Ishikawa (cell line): ENCODE results near the gene AP1AR.
"Not testable (repeated sequence)": the region's sequence is repeated elsewhere in the genome, so short reads cannot be mapped to it uniquely, and the experiment has no call there.

Source experiments
- CEBPB ChIP-seq: IDR thresholded peaks from 2 replicates; pipeline ENCODE4 v1.6.1; 2012
- EGR1 ChIP-seq: IDR thresholded peaks from 2 replicates; pipeline ENCODE4 v1.6.1; 2012
- EP300 ChIP-seq: IDR thresholded peaks from 2 replicates; pipeline ENCODE4 v1.6.1; 2012; ENCODE audit warnings: borderline replicate concordance
- NFIC ChIP-seq: IDR thresholded peaks from 2 replicates; pipeline ENCODE4 v1.6.1; 2012
- RAD21 ChIP-seq: IDR thresholded peaks from 2 replicates; pipeline ENCODE4 v1.6.1; 2012; ENCODE audit warnings: low read depth
- TAF1 ChIP-seq: IDR thresholded peaks from 2 replicates; pipeline ENCODE4 v1.6.1; 2012; ENCODE audit warnings: low read depth, mild to moderate bottlenecking
- TEAD4 ChIP-seq: IDR thresholded peaks from 2 replicates; pipeline ENCODE4 v1.6.1; 2012
- YY1 ChIP-seq: IDR thresholded peaks from 2 replicates; pipeline ENCODE4 v1.6.1; 2012; ENCODE audit warnings: low read depth
- ZBTB7A ChIP-seq: IDR thresholded peaks from 2 replicates; pipeline ENCODE4 v1.6.1; 2012; ENCODE audit warnings: low read depth
- TF ChIP-seq, protein P1 (sequence below): IDR thresholded peaks from 2 replicates; pipeline ENCODE4 v1.6.1; 2012
- TF ChIP-seq, protein P2 (sequence below): IDR thresholded peaks from 2 replicates; pipeline ENCODE4 v1.6.1; 2012; ENCODE audit warnings: low read depth, mild to moderate bottlenecking

DNA sequence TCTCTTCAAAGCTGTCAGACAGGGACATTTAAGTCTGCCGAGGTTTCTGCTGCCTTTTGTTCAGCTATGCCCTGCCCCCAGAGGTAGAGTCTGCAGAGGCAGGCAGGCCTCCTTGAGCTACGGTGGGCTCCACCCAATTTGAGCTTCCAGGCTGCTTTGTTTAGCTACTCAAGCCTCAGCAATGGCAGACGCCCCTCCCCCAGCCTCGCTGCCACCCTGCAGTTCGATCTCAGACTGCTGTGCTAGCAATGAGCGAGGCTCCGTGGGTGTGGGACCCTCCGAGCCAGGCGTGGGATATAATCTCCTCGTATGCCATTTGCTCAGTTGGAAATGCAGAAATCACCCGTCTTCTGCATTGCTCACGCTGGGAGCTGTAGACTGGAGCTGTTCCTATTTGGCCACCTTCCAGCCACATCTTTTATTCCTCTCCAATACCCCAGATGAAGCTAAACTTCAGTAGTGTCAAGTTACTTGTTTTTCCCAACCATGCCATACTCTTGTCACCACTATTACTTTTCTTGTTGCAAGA, 77.7 kb downstream of the AP1AR start:
- TF ChIP-seq YY1 (0 out of 2 replicates have a peak, but pooled peaks have one; percentile 42), NFIC (peak; percentile 70)
- TF ChIP-seq RAD21, EGR1, EP300, ZBTB7A, CEBPB, TAF1, TEAD4: not testable (repeated sequence)
- TF ChIP-seq, protein P1, sequence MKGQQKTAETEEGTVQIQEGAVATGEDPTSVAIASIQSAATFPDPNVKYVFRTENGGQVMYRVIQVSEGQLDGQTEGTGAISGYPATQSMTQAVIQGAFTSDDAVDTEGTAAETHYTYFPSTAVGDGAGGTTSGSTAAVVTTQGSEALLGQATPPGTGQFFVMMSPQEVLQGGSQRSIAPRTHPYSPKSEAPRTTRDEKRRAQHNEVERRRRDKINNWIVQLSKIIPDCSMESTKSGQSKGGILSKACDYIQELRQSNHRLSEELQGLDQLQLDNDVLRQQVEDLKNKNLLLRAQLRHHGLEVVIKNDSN = not testable (repeated sequence)
- TF ChIP-seq, protein P2, sequence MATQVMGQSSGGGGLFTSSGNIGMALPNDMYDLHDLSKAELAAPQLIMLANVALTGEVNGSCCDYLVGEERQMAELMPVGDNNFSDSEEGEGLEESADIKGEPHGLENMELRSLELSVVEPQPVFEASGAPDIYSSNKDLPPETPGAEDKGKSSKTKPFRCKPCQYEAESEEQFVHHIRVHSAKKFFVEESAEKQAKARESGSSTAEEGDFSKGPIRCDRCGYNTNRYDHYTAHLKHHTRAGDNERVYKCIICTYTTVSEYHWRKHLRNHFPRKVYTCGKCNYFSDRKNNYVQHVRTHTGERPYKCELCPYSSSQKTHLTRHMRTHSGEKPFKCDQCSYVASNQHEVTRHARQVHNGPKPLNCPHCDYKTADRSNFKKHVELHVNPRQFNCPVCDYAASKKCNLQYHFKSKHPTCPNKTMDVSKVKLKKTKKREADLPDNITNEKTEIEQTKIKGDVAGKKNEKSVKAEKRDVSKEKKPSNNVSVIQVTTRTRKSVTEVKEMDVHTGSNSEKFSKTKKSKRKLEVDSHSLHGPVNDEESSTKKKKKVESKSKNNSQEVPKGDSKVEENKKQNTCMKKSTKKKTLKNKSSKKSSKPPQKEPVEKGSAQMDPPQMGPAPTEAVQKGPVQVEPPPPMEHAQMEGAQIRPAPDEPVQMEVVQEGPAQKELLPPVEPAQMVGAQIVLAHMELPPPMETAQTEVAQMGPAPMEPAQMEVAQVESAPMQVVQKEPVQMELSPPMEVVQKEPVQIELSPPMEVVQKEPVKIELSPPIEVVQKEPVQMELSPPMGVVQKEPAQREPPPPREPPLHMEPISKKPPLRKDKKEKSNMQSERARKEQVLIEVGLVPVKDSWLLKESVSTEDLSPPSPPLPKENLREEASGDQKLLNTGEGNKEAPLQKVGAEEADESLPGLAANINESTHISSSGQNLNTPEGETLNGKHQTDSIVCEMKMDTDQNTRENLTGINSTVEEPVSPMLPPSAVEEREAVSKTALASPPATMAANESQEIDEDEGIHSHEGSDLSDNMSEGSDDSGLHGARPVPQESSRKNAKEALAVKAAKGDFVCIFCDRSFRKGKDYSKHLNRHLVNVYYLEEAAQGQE = 0 out of 2 replicates have a peak, but pooled peaks have one; percentile 41
